OCI-LY7 (cell line): ENCODE data around the gene GALNT4.

ENCODE experiments used
- CTCF ChIP-seq: fragments of 200-600 bp; sonication (generic); conservative IDR thresholded peaks from 2 replicates; pipeline ENCODE4 v1.5.1; 2014; ENCODE audit warnings: mild to moderate bottlenecking, antibody characterized with exemption, low read length, moderate library complexity, mixed read lengths
- EZH2phosphoT487 ChIP-seq: fragments of 200-600 bp; sonication (generic); IDR thresholded peaks from 2 replicates; pipeline ENCODE4 v1.6.1; 2018; ENCODE audit warnings: low read depth, borderline replicate concordance, mild to moderate bottlenecking, mixed run types, antibody characterized with exemption, low read length, moderate library complexity, mixed read lengths

- TF ChIP-seq CTCF (no peak), EZH2phosphoT487 (no peak)
These were observed 27.8 kb upstream of the GALNT4 start for GRCh38 chr12:89552376-89552775.
